Activated T-cell treated with anti-CD3 and anti-CD28 coated beads, Interleukin-2, amount 50 U/mL, for 1 hour (primary cell): ENCODE data around the gene CYP4X1.
"Not testable (repeated sequence)": the region's sequence is repeated elsewhere in the genome, so short reads cannot be mapped to it uniquely, and the experiment has no call there.

Source experiments
- DNase-seq: peaks from one replicate; pipeline ENCODE4 v3.0.0-alpha.2; 2020

The CYP4X1 gene

DNA sequence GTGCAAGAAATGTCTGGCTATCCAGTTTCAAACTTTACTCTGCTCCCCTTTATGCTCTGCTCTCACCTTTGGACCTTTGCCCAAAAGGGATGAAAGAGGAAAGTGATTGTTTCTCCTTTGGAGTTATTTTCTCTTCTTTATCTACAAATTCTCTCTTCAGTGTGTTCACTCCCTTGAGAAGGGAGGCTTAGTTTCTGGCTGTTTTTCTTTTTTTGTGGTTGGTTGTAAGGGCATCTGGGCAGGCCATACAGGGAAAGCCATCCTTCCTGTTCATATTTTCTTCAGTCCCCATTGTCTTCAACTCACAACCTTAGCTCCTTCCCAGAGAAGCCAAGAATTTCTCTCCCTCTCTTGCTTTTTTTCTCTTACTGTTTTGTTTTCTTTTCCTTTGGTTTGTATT is 46.0 kb downstream of the CYP4X1 start:
- not testable (repeated sequence) for DNase-seq

DNA sequence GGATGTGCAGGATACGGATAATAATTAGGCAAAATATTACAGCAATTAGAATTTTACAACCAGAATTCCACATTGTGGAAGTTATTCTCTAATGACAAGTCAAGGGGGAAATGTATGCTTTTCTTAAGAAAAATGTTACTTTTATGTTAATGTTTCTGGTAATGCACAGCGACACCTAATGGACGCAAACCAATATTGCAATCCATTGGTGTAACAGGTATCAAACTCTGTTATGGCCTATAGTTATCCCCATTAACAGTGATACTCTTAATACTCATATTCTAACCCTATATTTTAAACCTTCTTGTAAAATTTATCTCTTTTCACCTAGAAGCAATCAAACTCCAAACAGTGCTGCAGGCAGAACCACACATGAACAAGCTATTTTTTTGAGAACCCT is 65.9 kb downstream of the CYP4X1 start:
- DNase-seq: not testable (repeated sequence)

DNA sequence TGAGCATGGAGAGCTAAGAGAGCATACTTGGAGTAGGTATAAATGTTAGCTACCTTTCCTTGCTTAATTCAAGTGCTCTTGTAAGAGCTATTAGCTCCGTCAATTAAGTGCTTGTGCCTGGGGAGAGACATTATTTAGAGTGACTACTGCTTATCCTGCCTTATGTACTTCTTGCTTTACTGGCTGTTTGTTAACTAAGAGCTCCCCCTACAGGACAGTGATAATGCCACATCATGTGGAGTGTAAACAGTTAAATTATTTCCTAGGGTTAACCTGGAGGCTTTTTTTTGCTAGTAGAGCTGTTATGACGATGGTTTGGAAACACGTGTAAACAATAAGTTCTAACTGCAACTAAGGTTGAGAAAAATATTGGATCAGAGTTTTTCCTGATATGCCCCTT is 68.0 kb downstream of the CYP4X1 start:
- DNase-seq: not testable (repeated sequence)
